Activated B cell treated with CpG ODN at 0.5 μM for 24 hours (primary cell): ENCODE data around the gene GPR142. TPM values are rescaled to one million over a fixed set of nuclear protein-coding genes. Genes with fewer than 3 reads are reported as not detected.

Source experiments
- ATAC-seq: fragments of 200-7000 bp; cut with Tn5 transposase; one replicate; pipeline ENCODE4 v1.10.0; 2021; ENCODE audit warnings: low read depth, mild to moderate bottlenecking, moderate library complexity
- CTCF ChIA-PET: fragments of 350-600 bp; sonication (Branson Sonifier 250); formaldehyde crosslinking; loops from one replicate; lab custom pipeline; 2021; ENCODE audit warnings: antibody characterized with exemption; lab: Charles Lee
- POLR2A ChIA-PET: fragments of 350-600 bp; sonication (Branson Sonifier 250); formaldehyde crosslinking; loops from one replicate; lab custom pipeline; 2021; ENCODE audit warnings: antibody characterized with exemption; lab: Charles Lee
- DNase-seq: peaks from one replicate; pipeline ENCODE4 v3.0.0; 2022
- H3K27ac Mint-ChIP-seq: one replicate; pipeline ENCODE4 v1.8.0; 2020; ENCODE audit warnings: mixed read lengths
- H3K27me3 Mint-ChIP-seq: one replicate; pipeline ENCODE4 v1.8.0; 2021; ENCODE audit warnings: mixed read lengths
- H3K36me3 Mint-ChIP-seq: one replicate; pipeline ENCODE4 v1.8.0; 2021; ENCODE audit warnings: low read depth, mixed read lengths
- H3K4me1 Mint-ChIP-seq: one replicate; pipeline ENCODE4 v1.8.0; 2021; ENCODE audit warnings: mixed read lengths
- H3K4me3 Mint-ChIP-seq: one replicate; pipeline ENCODE4 v1.8.0; 2020; ENCODE audit warnings: mild to moderate bottlenecking, mixed read lengths
- H3K9me3 Mint-ChIP-seq: one replicate; pipeline ENCODE4 v1.8.0; 2020; ENCODE audit warnings: mixed read lengths
- intact Hi-C: fragments of 100-400 bp; cut with micrococcal nuclease; formaldehyde crosslinking; loops from one replicate; pipeline ENCODE4 v1.15.1; 2024
- total RNA-seq: library from RNA; stranded (reverse); gene quantifications from 2 replicates; pipeline ENCODE4 v1.2.3, GENCODE V29; 2022
- TF ChIP-seq, protein P1 (sequence below): fragments of 200-600 bp; IDR thresholded peaks from one replicate; pipeline ENCODE4 v1.8.0; 2022; ENCODE audit warnings: antibody characterized with exemption, mild to moderate bottlenecking

GPR142 gene
- total RNA-seq, 1 donor from 2014 or later = not detected

GRCh38 chr17:74361230-74362068 lies 5.9 kb upstream of the GPR142 start, which contains the start of gene BTBD17:
Gene BTBD17, minus strand, starts transcription at chr17:74361868. Its CDS starts 49 bp downstream, at chr17:74361819.
- Mint-ChIP-seq H3K9me3 (no peaks in the 10 kb centered on the region), H3K27ac (no peak within 1 kb of the TSS), H3K4me3 (no peak within 1 kb of the TSS), H3K36me3 (no peaks in the 10 kb centered on the region), H3K27me3 (peaks cover 30% of the 10 kb centered on the region), H3K4me1 (peaks cover 2% of the 10 kb centered on the region)
- ATAC-seq (peak; percentile 34), DNase-seq (no peak)
- TF ChIP-seq, protein P1, sequence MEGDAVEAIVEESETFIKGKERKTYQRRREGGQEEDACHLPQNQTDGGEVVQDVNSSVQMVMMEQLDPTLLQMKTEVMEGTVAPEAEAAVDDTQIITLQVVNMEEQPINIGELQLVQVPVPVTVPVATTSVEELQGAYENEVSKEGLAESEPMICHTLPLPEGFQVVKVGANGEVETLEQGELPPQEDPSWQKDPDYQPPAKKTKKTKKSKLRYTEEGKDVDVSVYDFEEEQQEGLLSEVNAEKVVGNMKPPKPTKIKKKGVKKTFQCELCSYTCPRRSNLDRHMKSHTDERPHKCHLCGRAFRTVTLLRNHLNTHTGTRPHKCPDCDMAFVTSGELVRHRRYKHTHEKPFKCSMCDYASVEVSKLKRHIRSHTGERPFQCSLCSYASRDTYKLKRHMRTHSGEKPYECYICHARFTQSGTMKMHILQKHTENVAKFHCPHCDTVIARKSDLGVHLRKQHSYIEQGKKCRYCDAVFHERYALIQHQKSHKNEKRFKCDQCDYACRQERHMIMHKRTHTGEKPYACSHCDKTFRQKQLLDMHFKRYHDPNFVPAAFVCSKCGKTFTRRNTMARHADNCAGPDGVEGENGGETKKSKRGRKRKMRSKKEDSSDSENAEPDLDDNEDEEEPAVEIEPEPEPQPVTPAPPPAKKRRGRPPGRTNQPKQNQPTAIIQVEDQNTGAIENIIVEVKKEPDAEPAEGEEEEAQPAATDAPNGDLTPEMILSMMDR = no peak
- intact Hi-C loops = loop anchor here (2.0 kb wide), 1 partner anchor 151 kb away; no protein-coding TSS in a partner anchor
- ChIA-PET POLR2A (no interaction called here), CTCF (interaction anchor here (0.9 to 1.5 kb wide), 3 partner anchors 96 to 151 kb away, joined by 3 to 4 read pairs (median 3); no protein-coding TSS in a partner anchor)

- Mint-ChIP-seq H3K27me3 (peaks cover 31% of the 10 kb centered on the region), H3K4me3 (no peak overlapping the region), H3K9me3 (no peaks in the 10 kb centered on the region), H3K36me3 (no peaks in the 10 kb centered on the region), H3K27ac (no peak overlapping the region), H3K4me1 (peaks cover 2% of the 10 kb centered on the region)
- ATAC-seq (no peak), DNase-seq (no peak)
- TF ChIP-seq, protein P1 = no peak
- ChIA-PET CTCF (interaction anchor here (1.5 kb wide), 1 partner anchor 95 kb away, joined by 4 read pairs; no protein-coding TSS in a partner anchor), POLR2A (no interaction called here)
- intact Hi-C loops = no loop called here
Observed at GRCh38 chr17:74362069-74362405, 5.3 kb upstream of the GPR142 start.

DNA sequence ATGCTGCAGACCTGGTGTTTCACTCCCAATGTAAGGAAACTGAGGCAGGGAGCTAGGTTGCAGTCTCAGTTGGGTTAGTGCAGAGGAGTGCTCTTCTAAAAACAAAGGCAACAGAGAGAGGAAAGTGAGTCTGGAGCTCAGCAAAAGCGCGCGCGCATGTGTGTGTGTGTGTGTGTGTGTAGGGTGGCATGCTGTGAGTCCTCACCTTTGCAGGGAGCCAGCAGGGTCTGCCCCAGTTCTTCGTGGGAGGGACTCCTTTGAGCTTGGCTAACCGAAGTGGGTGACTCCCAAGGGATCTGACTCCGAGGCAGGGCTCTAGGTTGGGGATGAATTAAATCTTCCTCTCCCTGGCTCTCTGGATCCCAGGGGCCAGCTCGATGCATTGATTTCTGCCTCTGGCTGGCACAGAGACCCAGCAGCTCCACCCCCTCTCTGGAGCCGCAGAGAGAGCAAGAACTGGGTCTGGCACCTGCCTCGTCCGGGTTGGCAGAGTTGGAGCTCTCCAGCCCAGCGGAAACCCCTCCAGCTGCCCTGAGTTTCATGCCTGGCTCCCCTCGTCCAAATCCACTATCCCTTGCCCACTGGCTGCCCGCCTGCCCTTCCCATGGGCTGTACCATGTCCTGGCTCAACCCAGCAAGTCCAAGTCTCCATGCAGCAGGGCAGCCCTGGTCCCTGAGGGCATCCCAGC lies 4.4 kb upstream of the GPR142 start:
- POLR2A ChIA-PET = no interaction called here

GRCh38 chr17:74368341-74369081 lies 1.2 kb downstream of the GPR142 start:
- peaks cover 17% of the 10 kb centered on the region for H3K27me3 Mint-ChIP-seq
- POLR2A ChIA-PET = interaction anchor here (0.6 to 0.9 kb wide), 4 partner anchors 11 to 89 kb away, joined by 3 to 13 read pairs (median 4); no protein-coding TSS in a partner anchor

More for the DNA sequence above, 4.4 kb upstream of the GPR142 start:
- H3K27ac Mint-ChIP-seq = no peak overlapping the region
- H3K27me3 Mint-ChIP-seq = peaks cover 32% of the 10 kb centered on the region
- TF ChIP-seq, protein P1 = no peak
- H3K9me3 Mint-ChIP-seq = no peaks in the 10 kb centered on the region
- no peaks in the 10 kb centered on the region for H3K36me3 Mint-ChIP-seq
- intact Hi-C loops = no loop called here
- DNase-seq (no peak), ATAC-seq (no peak)
- H3K4me1 Mint-ChIP-seq = peaks cover under 1% of the 10 kb centered on the region
- H3K4me3 Mint-ChIP-seq = no peak overlapping the region
- CTCF ChIA-PET = interaction anchor here (0.7 to 1.6 kb wide), 4 partner anchors 75 to 150 kb away, joined by 3 to 4 read pairs (median 4); no protein-coding TSS in a partner anchor

More at GRCh38 chr17:74368341-74369081, 1.2 kb downstream of the GPR142 start:
- peak; percentile 64 for DNase-seq
- peaks cover 14% of the 10 kb centered on the region for H3K4me1 Mint-ChIP-seq
- peak; percentile 77 for ATAC-seq
- no peak overlapping the region for H3K27ac Mint-ChIP-seq
- no peak overlapping the region for H3K4me3 Mint-ChIP-seq
- CTCF ChIA-PET = interaction anchor here (0.7 to 5.5 kb wide), 18 partner anchors 9 to 288 kb away, joined by 3 to 55 read pairs (median 4); partner anchors contain the start of genes CD300LB and TTYH2
- no peaks in the 10 kb centered on the region for H3K9me3 Mint-ChIP-seq
- TF ChIP-seq, protein P1 = peak; percentile 58
- no peaks in the 10 kb centered on the region for H3K36me3 Mint-ChIP-seq
- intact Hi-C loops = loop anchor here (1.0 to 2.0 kb wide), 5 partner anchors 89 to 278 kb away; no protein-coding TSS in a partner anchor
